GM23338 (cell line): ENCODE data around the gene TNFRSF1A. TPM values are rescaled to one million over a fixed set of nuclear protein-coding genes. Genes with fewer than 3 reads are reported as not detected.
A peak's percentile ranks its signal among the peaks of the same experiment; 100 is the strongest.

Source experiments
- ATAC-seq: fragments of 200-7000 bp; cut with Tn5 transposase; 3 replicates; pipeline ENCODE4 v1.9.1; 2020
- DNase-seq: peaks from one replicate; pipeline ENCODE4 v3.0.0-alpha.2; 2015; ENCODE audit warnings: low spot score
- H2AFZ ChIP-seq: fragments of 200-600 bp; sonication (generic); 2 replicates; pipeline ENCODE4 v1.8.0; 2016; ENCODE audit warnings: antibody characterized with exemption, mild to moderate bottlenecking, moderate library complexity
- H3F3A ChIP-seq: fragments of 200-600 bp; sonication (generic); replicated peaks from 2 replicates; pipeline ENCODE4 v1.8.0; 2017; ENCODE audit warnings: antibody characterized with exemption, mixed run types, low read depth
- H3K27ac ChIP-seq: fragments of 200-600 bp; sonication (generic); 2 replicates; pipeline ENCODE4 v1.6.1; 2016; ENCODE audit warnings: low read depth
- H3K27me3 ChIP-seq: fragments of 200-600 bp; sonication (generic); 2 replicates; pipeline ENCODE4 v1.8.0; 2016; ENCODE audit warnings: mild to moderate bottlenecking, mixed run types, moderate library complexity; ENCODE audit not compliant: insufficient read depth
- H3K36me3 ChIP-seq: fragments of 200-600 bp; sonication (generic); 2 replicates; pipeline ENCODE4 v1.8.0; 2016; ENCODE audit warnings: mild to moderate bottlenecking; ENCODE audit not compliant: insufficient read depth
- H3K4me1 ChIP-seq: fragments of 200-600 bp; sonication (generic); 2 replicates; pipeline ENCODE4 v1.8.0; 2016; ENCODE audit warnings: mild to moderate bottlenecking, moderate library complexity; ENCODE audit not compliant: insufficient read depth
- H3K4me2 ChIP-seq: fragments of 200-600 bp; sonication (generic); 2 replicates; pipeline ENCODE4 v1.7.1; 2017; ENCODE audit warnings: mixed run types
- H3K4me3 ChIP-seq: fragments of 200-600 bp; sonication (generic); 2 replicates; pipeline ENCODE4 v1.6.1; 2016; ENCODE audit warnings: mixed run types
- H3K79me2 ChIP-seq: fragments of 200-600 bp; sonication (generic); replicated peaks from 2 replicates; pipeline ENCODE4 v1.8.0; 2017; ENCODE audit warnings: mild to moderate bottlenecking; ENCODE audit not compliant: insufficient read depth
- H3K9me2 ChIP-seq: fragments of 200-600 bp; sonication (generic); 2 replicates; pipeline ENCODE4 v1.8.0; 2017; ENCODE audit not compliant: insufficient read depth
- H4K20me1 ChIP-seq: fragments of 200-600 bp; sonication (generic); replicated peaks from 2 replicates; pipeline ENCODE4 v1.8.0; 2017; ENCODE audit warnings: mild to moderate bottlenecking; ENCODE audit not compliant: insufficient read depth
- H3K27ac Mint-ChIP-seq: 2 replicates; pipeline ENCODE4 v1.8.0; 2020; ENCODE audit warnings: inconsistent platforms, mild to moderate bottlenecking, moderate library complexity, mixed read lengths
- H3K27me3 Mint-ChIP-seq: 3 replicates; pipeline ENCODE4 v1.8.0; 2022; ENCODE audit warnings: low read depth, mild to moderate bottlenecking, moderate library complexity, mixed read lengths, inconsistent platforms; ENCODE audit not compliant: insufficient read depth, poor library complexity
- H3K36me3 Mint-ChIP-seq: 3 replicates; pipeline ENCODE4 v1.8.0; 2021; ENCODE audit warnings: low read depth, mild to moderate bottlenecking, inconsistent platforms, moderate library complexity, mixed read lengths
- H3K4me1 Mint-ChIP-seq: 3 replicates; pipeline ENCODE4 v1.8.0; 2020; ENCODE audit warnings: mild to moderate bottlenecking, inconsistent platforms, mixed read lengths
- H3K4me3 Mint-ChIP-seq: 3 replicates; pipeline ENCODE4 v1.8.0; 2021; ENCODE audit warnings: moderate library complexity, mild to moderate bottlenecking, inconsistent platforms, mixed read lengths
- H3K9me3 Mint-ChIP-seq: 3 replicates; pipeline ENCODE4 v1.8.0; 2020; ENCODE audit warnings: moderate library complexity, mild to moderate bottlenecking, inconsistent platforms, mixed read lengths
- CREB1 ChIP-seq: fragments of 250-450 bp; sonication (Bioruptor Pico); IDR thresholded peaks from 2 replicates; pipeline ENCODE4 v1.5.0; 2020; ENCODE audit warnings: low read depth, mild to moderate bottlenecking, moderate library complexity
- CTCF ChIP-seq, 2 experiments: fragments of 200-600 bp in 1 of 2; sonication (generic) in 1 of 2; conservative IDR thresholded peaks; 2 replicates each; pipeline versions ENCODE4 v1.5.1 to v1.6.1; 2016 to 2017; ENCODE audit warnings: antibody characterized with exemption in 2 of 2, low read depth in 2 of 2, mild to moderate bottlenecking in 2 of 2, moderate library complexity in 1 of 2
- EZH2 ChIP-seq: fragments of 200-600 bp; sonication (generic); IDR thresholded peaks from one replicate; pipeline ENCODE4 v1.8.0; 2017; ENCODE audit warnings: antibody characterized with exemption, mild to moderate bottlenecking, low read depth; ENCODE audit not compliant: unreplicated experiment
- NANOG ChIP-seq: IDR thresholded peaks from 2 replicates; pipeline ENCODE4 v1.6.1; 2016; ENCODE audit warnings: antibody characterized with exemption, borderline replicate concordance
- ZNF331 ChIP-seq: fragments of 250-450 bp; sonication (Bioruptor Pico); IDR thresholded peaks from 2 replicates; pipeline ENCODE4 v1.5.0; 2020; ENCODE audit warnings: low read depth, mild to moderate bottlenecking, moderate library complexity
- ZNF462 ChIP-seq: fragments of 250-450 bp; sonication (Bioruptor Pico); IDR thresholded peaks from 2 replicates; pipeline ENCODE4 v1.5.0; 2020; ENCODE audit warnings: mild to moderate bottlenecking, moderate library complexity
- polyA plus RNA-seq: library from polyadenylated mRNA; unstranded; fragments of >200 nt; fragmentation: Nextera tagmentation; extraction: Ambion mirVana; gene quantifications from 2 replicates; pipeline ENCODE4 v1.2.1, GENCODE V29; 2016
- total RNA-seq: library from RNA; depleted of rRNA; stranded (reverse); fragments of >200 nt; shearing (Covaris generic); gene quantifications from 2 replicates; pipeline ENCODE4 v1.2.3, GENCODE V29; 2014

The TNFRSF1A gene
- total and polyA plus RNA-seq, 2 experiments from 2014 or later = 24.3 to 43.4 TPM

GRCh38 chr12:6295094-6295811 lies 46.6 kb downstream of the TNFRSF1A start (continued):
- TF ChIP-seq ZNF462 (CRISPR knock-in tag) (no peak), CREB1 (no peak), NANOG (no peak), EZH2 (no peak)

DNA sequence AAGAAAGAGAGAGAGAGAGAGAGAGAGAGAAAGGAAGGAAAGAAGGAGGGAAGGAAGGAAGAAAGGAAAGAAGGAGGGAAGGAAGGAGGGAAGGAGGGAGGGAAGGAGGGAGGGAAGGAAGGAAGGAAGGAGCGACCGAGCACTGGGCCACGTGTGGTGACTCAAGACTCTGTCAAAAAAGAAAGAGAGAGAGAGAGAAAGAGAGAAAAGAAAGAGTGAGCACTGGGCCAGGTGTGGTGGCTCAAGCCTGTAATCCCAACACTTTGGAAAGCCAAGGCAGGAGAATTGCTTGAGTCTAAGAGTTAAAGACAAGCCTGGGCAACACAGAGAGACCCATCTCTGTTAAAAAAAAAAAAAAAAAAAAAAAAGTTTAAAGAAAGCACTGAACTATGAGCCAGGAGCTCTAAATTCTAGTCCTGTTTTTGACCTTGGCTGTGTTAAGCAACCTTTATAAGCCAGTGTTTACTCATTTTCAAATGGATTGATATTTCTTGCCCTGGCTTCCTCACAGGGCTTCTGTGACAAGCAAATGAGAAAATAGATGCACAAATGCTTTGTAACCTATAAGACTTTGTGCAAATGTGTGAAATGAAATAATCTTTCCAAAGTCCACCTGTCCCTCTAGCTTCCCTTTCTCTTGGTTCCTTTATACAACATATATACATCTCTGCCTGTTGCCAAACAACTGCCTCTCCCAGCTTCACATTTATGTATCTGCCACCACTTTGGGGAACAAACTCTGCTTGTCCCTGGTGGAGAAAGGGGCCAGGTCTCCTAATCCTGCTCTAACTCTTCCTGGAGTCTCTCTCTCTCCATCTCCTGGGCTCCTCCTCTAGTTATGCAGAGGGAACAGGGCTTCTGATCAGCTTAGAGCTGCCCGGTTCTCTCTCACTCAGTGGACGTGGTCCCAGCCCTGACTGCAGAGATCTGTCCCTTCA lies 47.5 kb downstream of the TNFRSF1A start:
- no peak overlapping the region for H3K4me2 ChIP-seq
- no peak overlapping the region for H3K4me3 ChIP-seq
- no peaks in the 10 kb centered on the region for H3K79me2 ChIP-seq
- no peaks in the 10 kb centered on the region; the same call in 1 of the 2 replicates for H3F3A ChIP-seq
- H3K27ac ChIP-seq = no peak overlapping the region
- DNase-seq (no peak), ATAC-seq (peak; percentile 45; the same call in 2 of the 3 replicates)
- no peaks in the 10 kb centered on the region for H3K27me3 ChIP-seq
- TF ChIP-seq EZH2 (no peak), CTCF (conservative IDR thresholded peaks at IDR 0.05; ENCODE audit: low read depth in 2 of 2) (no peak), ZNF331 (CRISPR knock-in tag) (no peak)
- Mint-ChIP-seq H3K9me3 (peaks cover 16% of the 10 kb centered on the region), H3K4me3 (no peak overlapping the region), H3K27ac (no peak overlapping the region), H3K27me3 (peaks cover 8% of the 10 kb centered on the region), H3K36me3 (peaks cover 10% of the 10 kb centered on the region; the same call in 2 of the 3 replicates), H3K4me1 (peaks cover 9% of the 10 kb centered on the region)
- H3K36me3 ChIP-seq = no peaks in the 10 kb centered on the region
- no peaks in the 10 kb centered on the region for H3K9me2 ChIP-seq
- no peaks in the 10 kb centered on the region for H4K20me1 ChIP-seq
- no peak overlapping the region for H2AFZ ChIP-seq
- H3K4me1 ChIP-seq = 0 out of 2 replicates have a peak, but pooled peaks cover 3% of the 10 kb centered on the region
